KMS-11 (cell line): ENCODE results near the gene TSPEAR.

ENCODE experiments used
- H2AFZ ChIP-seq: fragments of 200-600 bp; sonication (generic); 2 replicates; pipeline ENCODE4 v1.6.1; 2016; ENCODE audit warnings: antibody characterized with exemption, mixed run types, low read depth
- H3K27ac ChIP-seq: fragments of 200-600 bp; sonication (generic); 2 replicates; pipeline ENCODE4 v1.6.1; 2016; ENCODE audit warnings: mild to moderate bottlenecking, mixed run types
- H3K27me3 ChIP-seq: fragments of 200-600 bp; sonication (generic); 2 replicates; pipeline ENCODE4 v1.6.1; 2017; ENCODE audit warnings: mild to moderate bottlenecking, low read depth, mixed run types, moderate library complexity; ENCODE audit not compliant: insufficient read depth
- H3K36me3 ChIP-seq: fragments of 200-600 bp; sonication (generic); 2 replicates; pipeline ENCODE4 v1.6.1; 2017; ENCODE audit warnings: mild to moderate bottlenecking, mixed run types; ENCODE audit not compliant: insufficient read depth
- H3K4me1 ChIP-seq: fragments of 200-600 bp; sonication (generic); 2 replicates; pipeline ENCODE4 v1.6.1; 2016; ENCODE audit warnings: mild to moderate bottlenecking, low read depth, mixed run types; ENCODE audit not compliant: poor library complexity, severe bottlenecking
- H3K4me2 ChIP-seq: fragments of 200-600 bp; sonication (generic); 2 replicates; pipeline ENCODE4 v1.7.0; 2016; ENCODE audit warnings: mild to moderate bottlenecking, mixed run types
- H3K4me3 ChIP-seq: fragments of 200-600 bp; sonication (generic); IDR thresholded peaks from 2 replicates; pipeline ENCODE4 v1.6.1; 2017; ENCODE audit warnings: low read depth, low read length, mixed read lengths; ENCODE audit not compliant: insufficient read depth
- H3K79me2 ChIP-seq: fragments of 200-600 bp; sonication (generic); 2 replicates; pipeline ENCODE4 v1.6.1; 2016; ENCODE audit warnings: low read depth, mixed run types; ENCODE audit not compliant: insufficient read depth
- H3K9ac ChIP-seq: fragments of 200-600 bp; sonication (generic); 2 replicates; pipeline ENCODE4 v1.6.1; 2016; ENCODE audit warnings: mild to moderate bottlenecking, mixed run types
- H4K20me1 ChIP-seq: fragments of 200-600 bp; sonication (generic); 2 replicates; pipeline ENCODE4 v1.6.1; 2016; ENCODE audit warnings: mild to moderate bottlenecking, mixed run types; ENCODE audit not compliant: insufficient read depth
- TF ChIP-seq, protein P1 (sequence below): fragments of 200-600 bp; sonication (generic); conservative IDR thresholded peaks from 2 replicates; pipeline ENCODE4 v1.6.1; 2017; ENCODE audit warnings: low read depth, mild to moderate bottlenecking, antibody characterized with exemption, low read length, moderate library complexity, mixed read lengths

Gene TSPEAR

DNA sequence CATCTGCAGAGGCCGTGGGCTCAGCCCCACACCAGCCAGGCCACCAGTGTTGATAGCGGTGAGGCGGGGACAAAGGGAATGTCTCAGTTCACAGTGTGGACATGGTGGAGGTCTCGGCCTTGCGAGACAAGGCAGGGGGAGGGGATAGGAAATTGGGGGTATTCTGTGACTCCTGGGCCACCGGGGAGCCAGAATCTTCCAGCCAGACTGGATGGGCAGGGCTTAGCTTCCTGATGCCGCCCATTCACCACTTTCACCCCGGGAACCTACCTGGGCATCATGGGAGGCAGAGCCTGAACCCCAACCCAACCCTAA lies 251.0 kb downstream of the TSPEAR start:
- no peak overlapping the region for H3K4me3 ChIP-seq
- peaks cover 53% of the 10 kb centered on the region for H3K27me3 ChIP-seq
- no peaks in the 10 kb centered on the region for H3K4me1 ChIP-seq
- no peaks in the 10 kb centered on the region for H3K36me3 ChIP-seq
- TF ChIP-seq, protein P1, sequence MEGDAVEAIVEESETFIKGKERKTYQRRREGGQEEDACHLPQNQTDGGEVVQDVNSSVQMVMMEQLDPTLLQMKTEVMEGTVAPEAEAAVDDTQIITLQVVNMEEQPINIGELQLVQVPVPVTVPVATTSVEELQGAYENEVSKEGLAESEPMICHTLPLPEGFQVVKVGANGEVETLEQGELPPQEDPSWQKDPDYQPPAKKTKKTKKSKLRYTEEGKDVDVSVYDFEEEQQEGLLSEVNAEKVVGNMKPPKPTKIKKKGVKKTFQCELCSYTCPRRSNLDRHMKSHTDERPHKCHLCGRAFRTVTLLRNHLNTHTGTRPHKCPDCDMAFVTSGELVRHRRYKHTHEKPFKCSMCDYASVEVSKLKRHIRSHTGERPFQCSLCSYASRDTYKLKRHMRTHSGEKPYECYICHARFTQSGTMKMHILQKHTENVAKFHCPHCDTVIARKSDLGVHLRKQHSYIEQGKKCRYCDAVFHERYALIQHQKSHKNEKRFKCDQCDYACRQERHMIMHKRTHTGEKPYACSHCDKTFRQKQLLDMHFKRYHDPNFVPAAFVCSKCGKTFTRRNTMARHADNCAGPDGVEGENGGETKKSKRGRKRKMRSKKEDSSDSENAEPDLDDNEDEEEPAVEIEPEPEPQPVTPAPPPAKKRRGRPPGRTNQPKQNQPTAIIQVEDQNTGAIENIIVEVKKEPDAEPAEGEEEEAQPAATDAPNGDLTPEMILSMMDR, result no peak
- no peaks in the 10 kb centered on the region for H3K79me2 ChIP-seq
- no peak overlapping the region for H3K27ac ChIP-seq
- H2AFZ ChIP-seq, result no peak overlapping the region
- H4K20me1 ChIP-seq, result no peaks in the 10 kb centered on the region
- no peak overlapping the region for H3K4me2 ChIP-seq
- no peak overlapping the region for H3K9ac ChIP-seq

DNA sequence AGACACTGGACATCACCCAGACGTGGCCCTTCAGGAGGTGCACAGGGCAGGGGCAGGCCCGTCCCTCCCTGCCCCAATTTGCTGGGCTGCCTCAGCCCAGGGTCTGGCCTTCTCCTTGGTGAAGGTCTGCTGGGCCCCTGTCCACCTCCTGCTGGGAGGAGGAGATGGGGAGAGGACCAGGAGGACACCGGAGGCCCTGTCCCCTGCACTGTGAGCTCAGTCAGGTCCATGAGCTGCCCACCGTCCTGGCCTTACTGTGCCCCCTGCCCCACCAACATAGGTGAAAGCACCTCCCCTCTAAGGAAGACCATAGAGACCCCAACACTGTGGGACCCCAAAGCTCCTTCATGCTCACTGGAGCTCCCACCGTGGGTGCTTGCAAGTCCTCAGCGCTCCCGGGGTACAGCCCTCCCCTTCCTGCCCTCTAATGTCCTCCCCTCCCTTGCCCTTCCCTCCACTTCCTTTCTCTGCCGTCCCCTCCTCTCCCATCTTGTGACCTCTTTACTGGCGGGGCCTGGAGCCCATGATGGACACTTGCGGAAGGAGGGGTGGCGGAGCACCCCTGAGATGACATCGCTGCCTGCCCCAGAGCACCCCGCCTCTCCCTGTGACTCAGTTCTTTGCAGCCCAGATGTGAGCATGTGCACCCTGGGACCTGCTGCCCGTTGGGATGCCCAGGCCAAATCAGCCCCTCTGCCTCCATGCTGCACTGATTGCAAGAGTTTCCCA lies 251.5 kb downstream of the TSPEAR start:
- TF ChIP-seq, protein P1, result no peak
- Histone ChIP-seq H4K20me1 (no peaks in the 10 kb centered on the region), H3K36me3 (no peaks in the 10 kb centered on the region), H2AFZ (no peak overlapping the region), H3K79me2 (no peaks in the 10 kb centered on the region), H3K9ac (no peak overlapping the region), H3K27me3 (peaks cover 53% of the 10 kb centered on the region), H3K4me2 (no peak overlapping the region), H3K4me1 (no peaks in the 10 kb centered on the region), H3K27ac (no peak overlapping the region), H3K4me3 (no peak overlapping the region)

DNA sequence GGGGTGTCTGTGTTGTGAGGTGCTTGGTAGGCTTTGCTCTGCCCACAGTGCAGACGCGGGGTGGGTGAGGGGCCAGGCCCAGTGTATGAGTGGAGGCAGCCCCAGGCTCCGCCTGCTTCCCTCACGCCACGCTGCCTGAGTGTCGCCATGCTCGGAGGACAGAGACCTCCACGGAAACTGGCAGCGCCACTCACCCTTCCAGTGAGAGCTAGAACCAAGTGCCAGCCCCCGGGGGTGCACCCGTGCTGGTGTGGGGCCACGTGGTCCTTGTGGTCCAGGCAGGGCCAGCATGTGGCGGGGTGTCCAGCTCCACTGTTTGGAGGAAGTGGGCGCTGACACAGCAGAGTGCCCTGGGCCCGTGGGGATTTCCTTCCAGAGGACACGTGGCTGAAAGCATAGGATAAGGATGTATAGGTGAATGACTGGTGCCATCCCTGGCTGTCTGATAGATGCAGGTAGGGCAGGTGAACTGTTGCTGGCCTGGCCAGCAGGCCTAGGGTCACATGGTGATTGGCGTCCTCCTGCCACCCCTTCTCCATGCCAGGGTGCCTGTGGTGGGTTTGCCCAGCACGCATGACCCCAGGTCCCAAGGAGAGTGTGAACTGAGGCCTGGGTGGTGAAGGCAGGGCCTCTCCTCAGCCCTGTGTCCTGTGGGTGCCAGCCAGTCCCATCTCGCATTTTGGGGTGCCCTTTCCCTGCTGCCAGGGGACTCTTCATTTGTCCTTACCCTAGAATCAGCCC lies 252.2 kb downstream of the TSPEAR start:
- Histone ChIP-seq H3K4me2 (no peak overlapping the region), H2AFZ (no peak overlapping the region), H3K27me3 (peaks cover 58% of the 10 kb centered on the region), H4K20me1 (no peaks in the 10 kb centered on the region), H3K4me3 (no peak overlapping the region), H3K79me2 (no peaks in the 10 kb centered on the region), H3K9ac (no peak overlapping the region), H3K4me1 (no peaks in the 10 kb centered on the region), H3K27ac (no peak overlapping the region), H3K36me3 (no peaks in the 10 kb centered on the region)
- TF ChIP-seq, protein P1, result no peak

DNA sequence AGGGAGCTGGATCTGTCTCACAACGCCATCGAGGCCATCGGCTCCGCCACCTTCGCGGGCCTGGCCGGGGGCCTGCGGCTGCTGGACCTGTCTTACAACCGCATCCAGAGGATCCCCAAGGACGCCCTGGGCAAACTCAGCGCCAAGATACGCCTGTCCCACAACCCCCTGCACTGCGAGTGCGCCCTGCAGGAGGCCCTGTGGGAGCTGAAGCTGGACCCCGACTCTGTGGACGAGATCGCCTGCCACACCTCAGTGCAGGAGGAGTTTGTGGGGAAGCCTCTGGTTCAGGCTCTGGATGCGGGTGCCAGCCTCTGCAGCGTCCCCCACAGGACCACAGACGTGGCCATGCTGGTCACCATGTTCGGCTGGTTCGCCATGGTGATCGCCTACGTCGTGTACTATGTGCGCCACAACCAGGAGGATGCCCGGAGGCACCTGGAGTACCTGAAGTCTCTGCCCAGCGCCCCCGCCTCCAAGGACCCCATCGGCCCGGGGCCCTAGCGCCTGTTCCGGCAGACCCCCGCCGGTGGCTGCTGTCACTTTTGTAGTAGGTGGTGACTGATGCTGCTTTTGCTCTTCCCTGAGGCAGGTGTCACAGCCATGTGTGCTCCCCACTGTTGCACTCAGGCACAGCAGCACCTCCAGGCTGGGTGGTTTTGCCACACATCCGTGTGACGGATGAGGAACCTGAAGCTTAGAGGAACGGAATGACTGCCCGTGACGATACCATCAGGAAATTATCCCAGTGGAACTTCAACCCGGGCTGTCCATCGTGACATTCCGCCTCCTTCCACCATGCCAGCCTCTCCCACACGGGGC lies 254.2 kb downstream of the TSPEAR start:
- Histone ChIP-seq H2AFZ (no peak overlapping the region), H3K36me3 (no peaks in the 10 kb centered on the region), H3K27ac (no peak overlapping the region), H3K79me2 (no peaks in the 10 kb centered on the region), H3K4me2 (no peak overlapping the region), H3K4me3 (no peak overlapping the region), H4K20me1 (no peaks in the 10 kb centered on the region), H3K9ac (no peak overlapping the region), H3K4me1 (no peaks in the 10 kb centered on the region), H3K27me3 (peaks cover 59% of the 10 kb centered on the region)
- TF ChIP-seq, protein P1, result no peak
